NCI-H146 (cell line): ENCODE results near the gene ZNF175.

Experiments used
- DNase-seq: peaks from one replicate; lab custom pipeline; 2025; lab: John Stamatoyannopoulos, UW

ZNF175 gene

GRCh38 chr19:51549533-51550324, 21.4 kb upstream of the ZNF175 start:
- no peak for DNase-seq

- DNase-seq = no peak
Measured at GRCh38 chr19:51550848-51551672, 20.0 kb upstream of the ZNF175 start.

GRCh38 chr19:51551673-51552432, 19.2 kb upstream of the ZNF175 start:
- DNase-seq = no peak

- no peak for DNase-seq
Measured at GRCh38 chr19:51552608-51552995, 18.5 kb upstream of the ZNF175 start.

GRCh38 chr19:51552996-51553725, 17.9 kb upstream of the ZNF175 start:
- DNase-seq = no peak

- no peak for DNase-seq
Measured at GRCh38 chr19:51559240-51559639, 11.8 kb upstream of the ZNF175 start.

- DNase-seq = no peak
Measured at GRCh38 chr19:51560339-51560738, 10.7 kb upstream of the ZNF175 start.

- no peak for DNase-seq
Measured at GRCh38 chr19:51564791-51565190, 6.3 kb upstream of the ZNF175 start.

- DNase-seq = no peak
Measured at GRCh38 chr19:51565583-51565982, 5.5 kb upstream of the ZNF175 start.

GRCh38 chr19:51566489-51567100, 4.5 kb upstream of the ZNF175 start:
- DNase-seq = no peak

GRCh38 chr19:51567583-51567982, 3.5 kb upstream of the ZNF175 start:
- no peak for DNase-seq

GRCh38 chr19:51568456-51568855, 2.6 kb upstream of the ZNF175 start:
- no peak for DNase-seq

GRCh38 chr19:51571599-51571998, 516 bp downstream of the ZNF175 start:
- no peak for DNase-seq

GRCh38 chr19:51572410-51572809, 1.3 kb downstream of the ZNF175 start:
- DNase-seq = no peak

GRCh38 chr19:51572908-51573307, 1.8 kb downstream of the ZNF175 start:
- DNase-seq = no peak

GRCh38 chr19:51573331-51573730, 2.2 kb downstream of the ZNF175 start:
- DNase-seq = no peak

GRCh38 chr19:51576850-51577249, 5.8 kb downstream of the ZNF175 start:
- DNase-seq = no peak

GRCh38 chr19:51586103-51586728, 15.1 kb downstream of the ZNF175 start:
- DNase-seq = no peak

GRCh38 chr19:51586799-51587198, 15.7 kb downstream of the ZNF175 start:
- DNase-seq = no peak

- no peak for DNase-seq
Measured at GRCh38 chr19:51587264-51588191, 16.4 kb downstream of the ZNF175 start.
